ENCODE results near the gene DCHS2. TPM values are rescaled to one million over a fixed set of nuclear protein-coding genes. Genes with fewer than 3 reads are reported as not detected.

DCHS2 gene
- total and polyA plus RNA-seq, 10 of the 15 experiments (the other 5 are each of a cell fraction or from before 2014, with no cell fraction given), result 0.01 to 0.31 (median 0.06) TPM; not detected in 3

DNA sequence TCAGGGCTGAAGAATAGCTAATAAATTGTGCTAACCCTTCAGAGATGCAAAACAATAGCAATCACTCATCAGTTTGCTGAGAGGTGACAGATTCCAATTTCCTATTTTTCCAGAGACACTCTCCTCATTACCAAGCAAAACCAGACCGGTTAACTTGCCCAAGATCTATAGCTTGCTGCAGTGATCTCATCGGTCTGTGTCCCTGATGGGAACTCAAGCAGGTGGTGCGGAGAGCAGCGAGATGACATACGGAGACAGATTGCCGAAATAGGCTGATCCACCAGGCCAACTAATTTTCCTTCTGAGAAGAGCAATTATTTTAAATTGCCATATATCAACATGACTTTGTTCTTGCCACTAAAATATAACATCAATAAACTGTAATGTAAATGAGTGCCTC lies 10.5 kb upstream of the DCHS2 start:
- 54% methylated on average over 6 of the region's 6 CpGs for WGBS (ENCODE audit: insufficient coverage, insufficient replicate concordance, low lambda C conversion rate, missing lambda C conversion rate)
- H3K79me2 ChIP-seq (ENCODE audit: control insufficient read depth, insufficient read depth, low read length), result no peaks in the 10 kb centered on the region
- no peak overlapping the region for H3K9ac ChIP-seq (ENCODE audit: control insufficient read depth, insufficient read depth, low read length)
- ChIA-PET SMC1A (ENCODE audit: uncharacterized antibody, unreplicated experiment) (interaction anchor here (0.9 kb wide), 1 partner anchor 116 kb away, joined by 3 read pairs; no protein-coding TSS in a partner anchor), POLR2A (no interaction called here), RAD21 (ENCODE audit: unreplicated experiment) (interaction anchor here (1.5 kb wide), 1 partner anchor 86 kb away, joined by 3 read pairs; no protein-coding TSS in a partner anchor), CTCF (interaction anchor here (1.0 to 2.7 kb wide), 7 partner anchors 13 to 172 kb away, joined by 3 to 10 read pairs (median 3); no protein-coding TSS in a partner anchor)
- no peak for DNase-seq (ENCODE audit: low read depth, low spot score)
- no TSS peak for BruUV-seq (replicated peaks)
- H3K4me3 ChIP-seq, result no peak overlapping the region
- no peaks in the 10 kb centered on the region for H3K9me3 ChIP-seq (replicated peaks; ENCODE audit: control insufficient read depth, insufficient read depth, low read length)
- no peak for ATAC-seq
- no peaks in the 10 kb centered on the region for H4K20me1 ChIP-seq (ENCODE audit: control insufficient read depth, insufficient read depth)
- no peak overlapping the region for H3K4me2 ChIP-seq (ENCODE audit: control insufficient read depth, insufficient read depth)
- no peaks in the 10 kb centered on the region for H3K36me3 ChIP-seq (ENCODE audit: control insufficient read depth in 2 of 2, insufficient read depth in 2 of 2, low read length in 1 of 2)
- H2AFZ ChIP-seq (ENCODE audit: control insufficient read depth, low read depth, low read length), result no peak overlapping the region
- FAIRE-seq, result no peak
- no peak overlapping the region for H3K27ac ChIP-seq (ENCODE audit: control insufficient read depth, insufficient read depth)
- H3K4me1 ChIP-seq (ENCODE audit: control insufficient read depth, insufficient read depth, low read length), result no peaks in the 10 kb centered on the region
- TF ChIP-seq, protein P1, sequence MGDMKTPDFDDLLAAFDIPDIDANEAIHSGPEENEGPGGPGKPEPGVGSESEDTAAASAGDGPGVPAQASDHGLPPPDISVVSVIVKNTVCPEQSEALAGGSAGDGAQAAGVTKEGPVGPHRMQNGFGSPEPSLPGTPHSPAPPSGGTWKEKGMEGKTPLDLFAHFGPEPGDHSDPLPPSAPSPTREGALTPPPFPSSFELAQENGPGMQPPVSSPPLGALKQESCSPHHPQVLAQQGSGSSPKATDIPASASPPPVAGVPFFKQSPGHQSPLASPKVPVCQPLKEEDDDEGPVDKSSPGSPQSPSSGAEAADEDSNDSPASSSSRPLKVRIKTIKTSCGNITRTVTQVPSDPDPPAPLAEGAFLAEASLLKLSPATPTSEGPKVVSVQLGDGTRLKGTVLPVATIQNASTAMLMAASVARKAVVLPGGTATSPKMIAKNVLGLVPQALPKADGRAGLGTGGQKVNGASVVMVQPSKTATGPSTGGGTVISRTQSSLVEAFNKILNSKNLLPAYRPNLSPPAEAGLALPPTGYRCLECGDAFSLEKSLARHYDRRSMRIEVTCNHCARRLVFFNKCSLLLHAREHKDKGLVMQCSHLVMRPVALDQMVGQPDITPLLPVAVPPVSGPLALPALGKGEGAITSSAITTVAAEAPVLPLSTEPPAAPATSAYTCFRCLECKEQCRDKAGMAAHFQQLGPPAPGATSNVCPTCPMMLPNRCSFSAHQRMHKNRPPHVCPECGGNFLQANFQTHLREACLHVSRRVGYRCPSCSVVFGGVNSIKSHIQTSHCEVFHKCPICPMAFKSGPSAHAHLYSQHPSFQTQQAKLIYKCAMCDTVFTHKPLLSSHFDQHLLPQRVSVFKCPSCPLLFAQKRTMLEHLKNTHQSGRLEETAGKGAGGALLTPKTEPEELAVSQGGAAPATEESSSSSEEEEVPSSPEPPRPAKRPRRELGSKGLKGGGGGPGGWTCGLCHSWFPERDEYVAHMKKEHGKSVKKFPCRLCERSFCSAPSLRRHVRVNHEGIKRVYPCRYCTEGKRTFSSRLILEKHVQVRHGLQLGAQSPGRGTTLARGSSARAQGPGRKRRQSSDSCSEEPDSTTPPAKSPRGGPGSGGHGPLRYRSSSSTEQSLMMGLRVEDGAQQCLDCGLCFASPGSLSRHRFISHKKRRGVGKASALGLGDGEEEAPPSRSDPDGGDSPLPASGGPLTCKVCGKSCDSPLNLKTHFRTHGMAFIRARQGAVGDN (IDR thresholded peaks at IDR 0.05), result no peak
- TF ChIP-seq ATF7 (IDR thresholded peaks at IDR 0.05; ENCODE audit: low read depth), result no peak
- no peak for TF ChIP-seq TCF7 (IDR thresholded peaks at IDR 0.05; ENCODE audit: borderline replicate concordance)
- no peak for TF ChIP-seq SMAD5 (IDR thresholded peaks at IDR 0.05; ENCODE audit: low read depth)
- TF ChIP-seq FOXM1 (IDR thresholded peaks at IDR 0.05; ENCODE audit: low read depth, low read length), result no peak
- TF ChIP-seq POLR2AphosphoS5 (IDR thresholded peaks at IDR 0.05; ENCODE audit: low read length), result no peak
- TF ChIP-seq ASH2L (IDR thresholded peaks at IDR 0.05; ENCODE audit: borderline replicate concordance, low read depth), result no peak
- in situ Hi-C loops (cut with MboI) (loop anchor here (10.0 kb wide), 1 partner anchor 177 kb away; no protein-coding TSS in a partner anchor), intact Hi-C loops (cut with micrococcal nuclease; ENCODE audit: unreplicated experiment) (loop anchor here (5.0 kb wide), 1 partner anchor 85 kb away; no protein-coding TSS in a partner anchor)
- peaks cover 0 to 5% of the 10 kb centered on the region in 2 experiments; a peak in 2 of 4 replicates for H3K27me3 ChIP-seq (replicated peaks in 1 of 2; ENCODE audit: control insufficient read depth in 2 of 2, insufficient read depth in 2 of 2, low read length in 1 of 2)

Measured in GM12878 (cell line).